Suppressor macrophage treated with lipopolysaccharide for 1 hour (primary cell): ENCODE measurements around the gene PCSK9.
A peak's percentile ranks its signal among the peaks of the same experiment; 100 is the strongest.

Experiments
- DNase-seq, 3 donors: peaks; one replicate each; pipeline ENCODE4 v3.0.0-alpha.2; 2020 to 2022

PCSK9 gene

DNA sequence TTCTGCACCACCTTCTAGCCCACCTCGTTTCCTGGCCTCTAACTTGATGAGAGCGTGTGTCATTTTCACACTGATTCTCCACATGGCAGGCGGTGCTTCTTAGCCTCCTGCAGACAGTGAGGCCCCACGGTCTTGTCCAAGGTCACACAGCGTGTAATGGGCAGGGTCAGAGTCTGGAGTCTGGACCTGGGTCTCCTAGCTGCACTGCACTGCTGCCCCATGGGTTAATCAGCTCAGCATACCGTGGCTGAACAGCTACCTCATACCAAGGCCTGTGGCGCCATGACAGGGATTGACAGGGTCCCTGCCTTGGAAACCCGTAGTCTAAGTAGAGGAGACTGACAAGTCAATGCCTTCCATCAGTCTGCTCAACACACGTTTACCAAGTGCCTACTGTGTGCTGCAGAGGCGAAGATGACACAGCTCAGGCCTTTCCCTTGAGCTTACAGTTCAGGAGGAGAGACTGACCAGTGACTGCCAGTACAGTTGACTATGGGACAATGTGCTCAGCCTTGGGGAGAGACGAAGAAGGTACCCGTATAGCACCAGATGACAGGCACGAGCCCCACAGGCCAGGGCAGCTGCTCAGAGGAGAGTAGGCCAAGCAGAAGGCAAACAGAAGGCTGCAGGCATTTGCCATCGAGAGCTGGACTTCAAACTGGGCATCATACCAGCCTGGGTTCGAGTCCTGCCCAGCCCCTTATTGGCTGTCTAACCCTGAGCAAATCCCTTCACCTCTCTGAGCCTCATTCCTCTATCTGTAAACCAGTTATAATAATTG, 5.5 kb downstream of the PCSK9 start:
- DNase-seq = no peak

DNA sequence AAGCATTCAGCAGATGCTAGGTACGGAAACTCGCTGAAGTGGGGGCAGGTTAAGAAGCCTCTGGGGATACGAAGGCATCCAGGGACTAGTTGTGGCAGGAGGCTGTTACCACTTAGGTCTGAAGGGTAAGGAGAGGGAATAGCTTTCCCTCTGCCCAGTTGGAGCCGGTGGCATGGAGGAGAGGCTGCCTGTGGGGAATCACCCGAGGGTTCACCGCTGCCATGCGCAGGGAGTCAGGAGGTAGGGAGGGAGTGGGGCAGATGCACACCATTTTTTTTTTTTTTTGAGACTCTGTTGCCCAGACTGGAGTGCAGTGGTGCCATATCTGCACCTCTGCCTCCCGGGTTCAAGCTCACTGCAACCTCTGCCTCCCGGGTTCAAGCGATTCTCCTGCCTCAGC, 6.1 kb downstream of the PCSK9 start:
- no peak for DNase-seq

DNA sequence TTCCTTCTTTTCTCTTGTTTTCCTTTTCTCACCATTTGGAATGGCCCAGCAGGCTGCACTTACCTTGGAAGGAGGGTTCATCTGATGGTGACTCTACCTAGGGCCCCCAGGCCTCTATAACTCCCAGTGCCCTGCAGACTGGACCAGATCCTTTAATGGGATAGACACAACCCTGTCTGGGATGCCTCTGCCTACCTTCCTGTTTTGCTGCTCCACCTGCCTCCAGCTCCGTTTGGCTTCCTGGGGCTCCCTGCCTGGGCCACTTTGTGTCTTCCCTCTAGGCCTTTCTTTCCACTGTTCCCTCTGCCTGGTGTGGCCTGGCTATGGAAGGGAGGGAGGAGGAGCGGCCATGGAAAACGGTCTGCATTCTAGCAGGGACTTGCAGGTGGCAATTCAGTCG, 7.5 kb downstream of the PCSK9 start:
- no peak for DNase-seq

DNA sequence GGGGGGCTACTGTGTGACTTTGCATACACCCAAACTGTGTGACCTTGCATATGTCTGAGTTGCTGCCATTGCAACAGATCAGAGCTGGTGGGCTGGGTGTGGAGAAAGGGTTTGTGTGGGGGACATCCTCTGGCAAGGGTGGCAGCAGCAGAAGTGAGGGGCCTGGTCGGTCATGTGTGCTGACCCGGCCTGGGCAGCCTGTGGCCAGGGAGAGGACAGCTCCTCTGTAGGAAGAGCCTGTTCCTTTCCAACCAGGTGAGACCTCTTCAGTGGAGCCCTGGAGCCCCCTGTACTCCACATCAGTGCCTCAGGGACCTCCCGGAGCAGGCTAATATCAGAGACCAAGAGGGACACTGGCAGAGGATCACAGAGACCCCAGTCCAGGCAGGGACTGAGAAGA, 8.3 kb downstream of the PCSK9 start:
- DNase-seq = no peak

DNA sequence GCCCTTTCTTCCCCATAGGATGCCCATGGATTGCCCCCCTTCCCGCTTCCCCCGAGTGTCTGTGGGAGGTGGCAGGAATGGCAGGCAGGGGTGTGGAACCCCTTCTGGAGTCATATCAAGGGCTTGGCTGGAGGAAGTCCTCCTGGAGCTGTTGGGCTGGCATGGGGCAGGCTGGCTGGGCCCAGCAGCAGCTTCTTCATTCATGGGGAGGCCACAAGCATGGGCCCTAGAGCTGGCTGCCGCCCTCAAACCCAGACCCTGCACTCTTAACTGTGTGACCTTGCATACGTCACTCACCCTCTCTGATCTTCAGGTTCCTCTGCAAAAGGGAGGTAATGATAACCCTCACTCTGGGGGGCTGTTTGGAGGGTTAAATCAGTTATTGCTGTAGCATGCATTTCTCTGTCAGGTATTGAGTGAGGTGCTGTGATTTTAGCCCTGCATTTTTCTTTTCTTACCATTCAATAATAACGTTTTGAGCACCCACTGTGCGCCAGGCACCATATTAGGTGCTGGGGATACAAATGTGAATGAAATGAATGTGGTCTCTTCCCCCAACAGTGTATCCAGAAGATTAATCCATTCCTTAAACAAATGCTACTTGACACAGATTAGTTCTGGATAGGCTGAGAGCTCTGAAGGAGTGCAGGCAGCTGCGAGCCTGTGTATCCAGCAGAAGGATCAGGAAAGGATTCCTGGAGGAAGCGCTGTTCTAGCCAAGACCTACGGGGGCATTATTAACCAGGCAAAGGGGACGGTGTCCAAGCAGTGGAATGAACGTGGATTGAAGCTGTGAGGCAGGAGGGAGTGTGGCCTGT, 9.3 kb downstream of the PCSK9 start:
- DNase-seq = no peak

DNA sequence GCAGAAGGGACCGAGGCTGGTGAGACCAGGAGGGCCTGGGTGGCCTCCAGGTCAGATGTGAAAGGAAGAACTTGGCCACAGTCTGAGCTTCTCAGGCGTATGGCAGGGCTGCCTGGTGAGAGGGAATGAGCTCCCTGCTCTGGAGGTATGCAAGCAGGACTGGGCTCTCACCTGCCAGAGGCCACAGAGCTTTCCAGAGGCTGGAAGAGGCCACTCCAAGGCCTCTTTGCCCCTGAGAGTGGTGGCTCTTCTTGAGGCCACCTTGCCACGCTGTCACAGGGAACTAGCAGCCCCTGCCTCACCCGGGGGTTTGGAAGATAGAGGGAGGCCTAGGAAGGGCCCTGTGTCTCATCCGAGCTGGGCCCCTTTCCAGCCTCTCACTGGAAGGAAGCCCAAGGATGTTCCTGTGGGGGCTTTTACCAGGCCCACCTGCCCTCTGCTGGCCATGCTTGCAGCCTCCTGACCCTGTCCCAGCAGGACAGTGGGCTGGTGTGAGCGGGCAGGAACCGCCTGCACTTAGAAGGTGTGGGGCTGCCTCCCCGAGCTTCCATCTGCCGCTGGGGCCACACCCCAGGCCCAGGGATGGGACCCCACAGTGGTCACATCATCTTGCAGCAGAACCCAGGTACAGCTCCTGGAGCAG, 10.0 kb downstream of the PCSK9 start:
- no peak for DNase-seq

DNA sequence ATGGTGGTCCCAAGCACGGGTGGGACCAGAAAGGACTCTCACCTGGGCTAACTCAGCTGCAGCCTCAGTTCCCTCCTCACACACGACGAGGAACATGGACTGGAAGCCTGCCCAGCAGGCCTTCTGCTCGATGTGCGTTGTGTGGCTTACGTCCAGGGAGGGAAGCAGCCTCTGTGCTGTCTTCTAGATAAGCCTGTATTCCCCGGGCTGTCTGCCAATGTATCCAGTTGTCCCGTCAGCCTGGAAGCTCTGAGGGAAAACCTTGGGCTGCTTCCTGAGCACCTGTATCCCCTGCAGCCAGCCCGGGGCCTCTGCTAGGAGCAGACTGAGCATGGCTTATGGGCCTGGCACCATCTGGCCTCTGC, 10.5 kb downstream of the PCSK9 start:
- no peak for DNase-seq

DNA sequence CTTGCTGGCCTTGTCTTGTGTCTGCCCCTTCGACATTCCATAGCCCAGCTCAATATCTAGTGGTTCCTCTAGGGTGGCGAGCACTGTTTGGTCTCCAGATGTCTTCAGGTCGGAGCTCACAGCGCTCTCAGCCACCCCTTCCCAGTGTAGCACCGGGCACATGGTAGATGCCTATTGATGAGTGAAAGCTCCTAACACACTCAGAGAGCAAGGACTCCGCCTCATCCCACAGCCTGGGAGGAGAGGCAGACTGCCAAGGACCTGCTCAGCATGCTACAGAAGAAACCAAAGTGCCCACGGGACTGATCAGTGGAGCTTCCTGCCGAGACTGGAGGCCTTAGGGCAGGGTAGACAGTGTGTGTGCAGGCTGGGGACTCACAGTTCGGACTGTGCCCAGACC, 10.9 kb downstream of the PCSK9 start:
- no peak for DNase-seq

DNA sequence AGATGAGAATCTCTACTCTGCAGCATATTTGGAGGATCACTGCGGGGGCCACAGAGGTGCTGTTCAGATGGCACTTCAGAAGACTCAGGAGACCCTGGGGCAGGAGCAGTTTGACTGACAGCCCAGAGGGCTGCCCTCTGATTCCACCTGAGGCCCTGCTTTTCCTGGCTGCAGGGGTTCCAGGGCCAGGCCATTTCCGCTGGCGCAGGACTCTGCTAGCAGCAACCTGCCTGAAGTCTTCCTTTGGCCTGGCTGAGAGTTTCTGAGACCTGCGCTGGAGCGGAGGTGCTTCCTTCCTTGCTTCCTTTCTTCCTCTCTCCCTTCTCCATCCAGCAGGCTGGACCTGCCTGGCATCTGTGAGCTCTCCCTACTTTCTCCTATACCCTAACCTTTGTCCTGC, 11.8 kb downstream of the PCSK9 start:
- DNase-seq = no peak

DNA sequence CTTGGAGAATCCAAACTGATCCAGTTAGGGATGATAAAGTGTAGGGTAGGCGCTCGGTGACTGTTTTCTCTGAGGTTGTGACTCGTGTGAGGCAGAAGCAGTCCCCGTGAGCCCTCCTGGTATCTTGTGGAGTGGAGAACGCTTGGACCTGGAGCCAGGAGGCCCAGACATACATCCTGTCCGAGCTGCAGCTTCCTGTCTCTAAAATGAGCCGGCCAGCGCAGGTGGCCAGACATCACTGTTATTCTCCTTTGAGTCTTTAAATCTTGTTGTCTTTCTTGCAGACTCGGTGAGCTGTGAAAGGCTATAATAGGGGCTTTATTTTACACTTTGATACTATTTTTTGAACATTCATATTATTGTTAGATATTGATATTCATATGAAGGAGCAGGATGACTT, 12.3 kb downstream of the PCSK9 start:
- no peak for DNase-seq

DNA sequence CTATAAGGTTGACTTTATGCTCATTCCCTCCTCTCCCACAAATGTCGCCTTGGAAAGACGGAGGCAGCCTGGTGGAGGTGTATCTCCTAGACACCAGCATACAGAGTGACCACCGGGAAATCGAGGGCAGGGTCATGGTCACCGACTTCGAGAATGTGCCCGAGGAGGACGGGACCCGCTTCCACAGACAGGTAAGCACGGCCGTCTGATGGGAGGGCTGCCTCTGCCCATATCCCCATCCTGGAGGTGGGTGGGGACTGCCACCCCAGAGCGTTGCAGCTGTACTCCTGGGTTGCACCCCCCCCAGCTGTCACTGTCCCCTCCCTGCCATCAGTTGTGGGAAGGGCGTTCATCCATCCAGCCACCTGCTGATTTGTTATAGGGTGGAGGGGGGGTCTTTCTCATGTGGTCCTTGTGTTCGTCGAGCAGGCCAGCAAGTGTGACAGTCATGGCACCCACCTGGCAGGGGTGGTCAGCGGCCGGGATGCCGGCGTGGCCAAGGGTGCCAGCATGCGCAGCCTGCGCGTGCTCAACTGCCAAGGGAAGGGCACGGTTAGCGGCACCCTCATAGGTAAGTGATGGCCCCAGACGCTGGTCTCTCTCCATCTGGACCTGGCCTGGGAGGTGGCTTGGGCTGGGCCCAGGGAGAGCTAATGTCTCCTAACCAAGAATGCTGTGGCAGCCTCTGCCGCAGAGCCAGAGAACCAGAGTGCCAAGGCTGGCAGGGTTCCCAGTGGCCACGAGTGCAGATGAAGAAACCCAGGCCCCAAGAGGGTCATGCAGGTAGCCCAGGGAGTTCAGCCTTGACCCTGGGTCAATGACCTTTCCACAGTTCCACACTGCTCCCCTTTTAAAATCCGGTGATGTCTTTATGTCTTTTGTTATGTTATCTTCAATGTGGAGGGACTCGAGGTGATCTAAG, 13.1 kb downstream of the PCSK9 start:
- no peak for DNase-seq

DNA sequence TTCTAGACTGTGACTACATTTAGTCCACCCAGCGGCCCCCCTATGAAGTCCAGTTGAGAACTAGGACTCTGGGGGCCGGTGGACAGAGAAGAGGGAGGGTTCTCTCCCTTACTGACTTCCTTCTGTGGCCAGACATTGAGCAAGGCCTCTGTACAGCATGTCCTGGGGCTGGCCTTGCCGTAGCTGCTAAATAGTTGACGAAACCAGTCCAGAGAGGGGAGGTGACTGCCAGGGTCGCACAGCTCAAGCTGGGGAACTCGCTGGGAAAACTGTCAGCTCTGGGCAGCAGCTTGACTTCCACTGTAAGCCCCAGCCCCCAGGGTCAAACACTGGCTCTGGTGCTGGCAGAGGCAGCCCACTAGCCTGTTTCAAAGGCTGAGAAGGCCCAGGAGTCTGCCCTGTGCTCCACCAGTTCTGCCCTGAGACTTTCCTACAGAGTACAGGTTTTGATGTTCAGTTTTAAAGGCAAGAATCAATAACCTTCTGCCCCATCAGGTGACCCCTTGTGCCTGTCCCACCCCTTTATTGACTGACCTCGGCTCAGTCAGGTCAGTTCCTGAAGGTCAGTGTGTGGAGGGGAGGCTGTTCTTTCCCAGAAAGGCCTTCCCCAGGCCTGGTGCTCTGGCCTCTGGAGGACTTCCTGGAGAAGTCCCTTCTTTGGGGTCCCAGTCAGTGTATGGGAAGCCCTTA, 14.1 kb downstream of the PCSK9 start:
- DNase-seq = peak in 1 of 3 donors; percentile 31

DNA sequence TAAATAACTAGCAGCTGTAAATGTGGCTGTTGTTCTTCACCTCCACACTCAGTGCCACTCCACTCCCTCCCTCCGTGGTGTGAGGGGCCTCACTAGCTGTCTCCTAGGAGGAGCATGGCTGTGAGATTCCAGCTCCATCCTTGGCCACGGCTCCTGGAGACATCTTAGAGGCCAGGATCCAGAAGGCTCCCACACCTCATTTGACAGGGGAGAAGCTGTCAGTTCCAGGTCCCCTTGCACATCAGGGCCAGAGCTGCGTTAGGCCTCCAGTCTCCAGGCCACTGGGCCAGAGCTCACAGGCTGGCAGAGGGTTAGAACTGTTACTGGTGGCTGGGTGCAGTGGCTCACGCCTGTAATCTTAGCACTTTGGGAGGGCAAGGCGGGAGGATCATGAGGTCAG, 15.0 kb downstream of the PCSK9 start:
- no peak for DNase-seq

DNA sequence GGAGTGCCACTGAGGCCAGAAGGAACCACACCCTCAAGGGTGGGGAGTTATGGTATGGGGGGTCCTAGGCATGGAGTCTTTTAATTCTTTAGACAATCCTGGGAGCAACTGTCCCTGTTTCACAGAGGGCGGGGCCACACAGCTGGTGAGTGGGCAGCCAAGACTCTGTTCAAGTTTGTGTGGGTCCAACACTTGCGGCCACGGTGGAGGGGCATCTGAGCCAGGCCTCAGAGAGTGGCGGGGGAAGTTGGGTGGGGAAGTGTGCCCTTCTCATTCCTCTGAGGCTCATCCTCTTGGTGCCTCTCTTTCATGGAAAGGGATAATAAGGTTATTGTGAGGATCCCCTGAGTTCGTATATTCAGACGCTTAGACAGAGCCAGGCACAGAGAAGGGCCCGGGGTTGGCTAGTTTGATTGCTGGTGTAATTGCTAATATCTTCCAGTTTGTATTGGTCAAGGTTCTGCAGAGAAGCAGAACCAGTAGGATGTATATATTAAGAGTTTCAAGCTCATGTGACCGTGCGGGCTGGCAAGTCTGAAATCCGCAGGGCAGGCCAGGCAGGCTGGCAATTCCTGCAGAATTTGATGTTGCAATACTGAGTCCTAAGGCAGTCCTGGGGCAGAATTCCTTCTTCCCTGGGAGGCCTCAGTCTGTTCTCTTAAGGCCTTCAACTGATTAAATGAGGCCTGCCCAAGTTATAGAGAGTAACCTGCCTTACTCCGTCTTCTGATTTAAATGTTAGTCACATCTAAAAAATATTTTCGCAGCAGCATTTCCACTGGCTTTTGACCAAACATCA, 15.9 kb downstream of the PCSK9 start:
- no peak for DNase-seq

DNA sequence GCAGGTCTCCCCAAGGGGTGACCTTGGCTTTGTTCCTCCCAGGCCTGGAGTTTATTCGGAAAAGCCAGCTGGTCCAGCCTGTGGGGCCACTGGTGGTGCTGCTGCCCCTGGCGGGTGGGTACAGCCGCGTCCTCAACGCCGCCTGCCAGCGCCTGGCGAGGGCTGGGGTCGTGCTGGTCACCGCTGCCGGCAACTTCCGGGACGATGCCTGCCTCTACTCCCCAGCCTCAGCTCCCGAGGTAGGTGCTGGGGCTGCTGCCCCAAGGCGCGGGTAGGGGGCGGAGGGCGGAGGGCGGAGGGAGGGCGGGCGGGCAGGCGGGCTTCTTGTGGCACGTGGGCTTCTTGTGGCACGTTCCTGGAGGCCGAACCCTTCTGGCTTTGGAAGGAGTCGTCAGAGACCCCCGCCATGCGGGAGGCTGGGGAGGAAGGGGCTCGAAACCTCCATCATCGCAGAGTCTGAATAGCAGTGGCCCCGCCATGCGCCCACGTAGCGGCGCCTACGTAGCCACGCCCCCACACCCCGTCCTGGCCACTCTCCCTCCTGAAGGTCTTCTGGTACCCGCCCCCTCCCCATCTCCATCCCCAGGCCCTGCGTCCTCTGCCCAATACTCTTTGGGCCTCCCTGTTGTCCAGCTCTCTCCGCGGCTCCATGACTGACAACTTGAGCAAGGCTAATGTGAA, 16.7 kb downstream of the PCSK9 start:
- DNase-seq = no peak

DNA sequence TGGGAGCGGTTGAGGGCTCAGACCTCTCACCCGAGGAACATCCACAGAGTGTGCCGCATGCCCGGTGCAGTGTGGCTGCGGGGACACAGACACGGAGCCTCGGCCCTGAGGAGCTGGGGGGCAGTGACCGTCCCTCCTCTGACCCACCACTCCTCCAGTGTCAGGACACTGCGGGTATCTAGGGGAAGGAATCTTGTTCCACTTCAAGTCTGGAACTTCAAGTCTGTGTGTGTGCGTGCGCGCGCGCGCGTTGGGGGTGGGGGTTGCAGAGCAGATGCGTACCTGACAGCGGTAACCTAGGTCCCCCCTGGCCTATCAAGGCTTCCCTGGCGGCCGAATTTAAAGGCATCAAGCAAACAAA, 17.3 kb downstream of the PCSK9 start:
- no peak for DNase-seq

DNA sequence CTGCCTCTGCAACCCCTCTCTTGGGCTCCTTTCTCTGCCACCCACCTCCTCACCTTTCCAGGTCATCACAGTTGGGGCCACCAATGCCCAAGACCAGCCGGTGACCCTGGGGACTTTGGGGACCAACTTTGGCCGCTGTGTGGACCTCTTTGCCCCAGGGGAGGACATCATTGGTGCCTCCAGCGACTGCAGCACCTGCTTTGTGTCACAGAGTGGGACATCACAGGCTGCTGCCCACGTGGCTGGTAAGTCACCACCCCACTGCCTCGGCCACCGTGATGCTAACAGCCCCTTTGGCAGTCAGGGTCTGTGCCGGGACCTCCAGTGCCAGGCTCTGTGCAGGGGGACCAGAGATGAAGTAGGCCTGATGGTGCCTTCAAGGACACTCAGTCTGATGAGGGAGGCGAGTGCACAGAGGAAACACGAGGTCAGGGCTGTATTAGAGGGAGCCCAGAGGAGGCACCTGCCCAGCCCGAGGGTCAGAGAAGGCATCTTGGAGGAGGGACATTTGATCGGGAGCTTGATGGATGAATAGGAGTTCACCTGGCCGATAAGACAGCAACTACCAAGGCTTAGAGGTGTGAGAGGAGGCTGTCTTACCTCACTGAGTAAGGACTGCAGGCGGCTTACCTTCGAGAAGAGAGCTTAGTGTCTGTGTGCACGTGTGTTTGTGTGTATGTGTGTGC, 18.1 kb downstream of the PCSK9 start:
- no peak for DNase-seq

DNA sequence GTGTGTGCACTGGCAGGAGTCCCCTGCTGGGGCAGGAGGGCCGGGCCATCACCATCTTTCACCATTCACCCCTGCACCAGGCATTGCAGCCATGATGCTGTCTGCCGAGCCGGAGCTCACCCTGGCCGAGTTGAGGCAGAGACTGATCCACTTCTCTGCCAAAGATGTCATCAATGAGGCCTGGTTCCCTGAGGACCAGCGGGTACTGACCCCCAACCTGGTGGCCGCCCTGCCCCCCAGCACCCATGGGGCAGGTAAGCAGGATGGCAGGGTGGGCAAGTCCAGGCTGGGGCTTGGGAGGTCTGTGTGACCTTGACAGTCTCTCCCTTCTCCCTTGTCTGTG, 18.6 kb downstream of the PCSK9 start:
- DNase-seq = no peak

DNA sequence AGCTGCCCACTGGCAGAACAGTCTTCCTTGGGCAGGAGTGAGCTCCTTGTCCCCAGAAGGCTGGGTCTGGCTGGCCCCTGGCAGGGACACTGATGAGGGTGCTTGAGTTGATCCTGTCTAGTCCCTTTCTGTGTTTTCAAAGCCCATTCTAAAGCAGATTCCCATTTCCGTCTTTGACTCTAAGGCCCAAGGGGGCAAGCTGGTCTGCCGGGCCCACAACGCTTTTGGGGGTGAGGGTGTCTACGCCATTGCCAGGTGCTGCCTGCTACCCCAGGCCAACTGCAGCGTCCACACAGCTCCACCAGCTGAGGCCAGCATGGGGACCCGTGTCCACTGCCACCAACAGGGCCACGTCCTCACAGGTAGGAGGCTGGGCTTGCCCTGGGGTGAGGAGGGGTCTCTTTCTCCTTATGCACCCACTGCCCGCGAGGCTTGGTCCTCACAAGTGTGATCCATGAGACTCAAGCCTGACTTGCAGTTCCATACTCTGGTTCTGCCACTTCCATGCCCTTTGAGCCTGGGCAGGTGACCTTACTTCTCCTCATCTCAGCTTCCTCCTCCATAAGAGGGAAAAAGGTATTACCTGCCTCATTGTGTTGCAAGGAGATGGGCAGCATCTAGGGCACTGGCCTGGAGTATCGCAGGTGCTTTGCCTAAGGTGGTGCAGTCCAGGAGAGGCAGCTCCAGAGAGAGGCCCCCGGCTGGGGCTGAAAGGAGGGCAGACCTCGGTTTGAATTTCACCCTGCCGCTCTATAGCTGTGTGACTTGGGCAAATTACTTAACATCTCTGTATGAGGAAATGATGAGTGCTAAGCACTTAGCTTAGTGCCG, 20.2 kb downstream of the PCSK9 start:
- no peak for DNase-seq
